ENCODE results near the gene N4BP2L2.

GRCh38 chr13:32443111-32443510 is 95.5 kb downstream of the N4BP2L2 start:
- TF ChIP-seq POLR2AphosphoS5 (IDR thresholded peaks at IDR 0.05; ENCODE audit: low read depth, low read length), result no peak
- TF ChIP-seq TAF1 (IDR thresholded peaks at IDR 0.05; ENCODE audit: low read depth, low read length), result no peak
- TF ChIP-seq SPI1 (IDR thresholded peaks at IDR 0.05; ENCODE audit: low read depth, low read length), result no peak
- no peak for TF ChIP-seq POLR2A (IDR thresholded peaks at IDR 0.05; ENCODE audit: low read depth, low read length)
- TF ChIP-seq POU2F2 (IDR thresholded peaks at IDR 0.05; ENCODE audit: low read depth, low read length), result no peak
- TF ChIP-seq PAX5 (IDR thresholded peaks at IDR 0.05; ENCODE audit: insufficient read depth, low read length, severe bottlenecking), result no peak

Measured in GM12891 (cell line).